Measurements from ENCODE around the gene TMEM14B.
"Not testable (repeated sequence)": the region's sequence is repeated elsewhere in the genome, so short reads cannot be mapped to it uniquely, and the experiment has no call there.

Gene TMEM14B

GRCh38 chr6:10749734-10750133 lies 2.1 kb downstream of the TMEM14B start:
- DNase-seq, result no peak

- not testable (repeated sequence) for DNase-seq
These were observed 3.0 kb downstream of the TMEM14B start for GRCh38 chr6:10750568-10750967.

- not testable (repeated sequence) for DNase-seq
These were observed 4.2 kb downstream of the TMEM14B start for GRCh38 chr6:10751757-10752156.

GRCh38 chr6:10756085-10756484 lies 8.5 kb downstream of the TMEM14B start:
- DNase-seq, result no peak

GRCh38 chr6:10759312-10759839 lies 11.8 kb downstream of the TMEM14B start:
- DNase-seq, result no peak

- DNase-seq, result no peak
These were observed 12.3 kb downstream of the TMEM14B start for GRCh38 chr6:10759884-10760329.

- no peak for DNase-seq
These were observed 15.4 kb downstream of the TMEM14B start for GRCh38 chr6:10763006-10763405.

- no peak for DNase-seq
These were observed 21.8 kb downstream of the TMEM14B start for GRCh38 chr6:10769419-10769818.

- DNase-seq, result no peak
These were observed 23.8 kb downstream of the TMEM14B start for GRCh38 chr6:10771371-10771894.

GRCh38 chr6:10778230-10778629 lies 30.6 kb downstream of the TMEM14B start:
- no peak for DNase-seq

GRCh38 chr6:10779076-10779475 lies 31.5 kb downstream of the TMEM14B start:
- DNase-seq, result no peak

- no peak for DNase-seq
These were observed 44.1 kb downstream of the TMEM14B start for GRCh38 chr6:10791673-10792072.

- DNase-seq, result no peak
These were observed 44.5 kb downstream of the TMEM14B start for GRCh38 chr6:10792101-10792500.

GRCh38 chr6:10793035-10793434 lies 45.4 kb downstream of the TMEM14B start:
- DNase-seq, result no peak

- DNase-seq, result no peak
These were observed 46.1 kb downstream of the TMEM14B start for GRCh38 chr6:10793695-10794094.

GRCh38 chr6:10794239-10794638 lies 46.6 kb downstream of the TMEM14B start:
- no peak for DNase-seq

GRCh38 chr6:10800810-10801209 lies 53.2 kb downstream of the TMEM14B start:
- no peak for DNase-seq

GRCh38 chr6:10801224-10801848 lies 53.7 kb downstream of the TMEM14B start:
- DNase-seq, result peak; percentile 35

Measured in stimulated activated naive CD4-positive, alpha-beta T cell treated with Interleukin-2 at 50 U/mL for 16 hours (primary cell).